ENCODE measurements around the gene EHHADH. TPM values are rescaled to one million over a fixed set of nuclear protein-coding genes. Genes with fewer than 3 reads are reported as not detected.
"Not testable (repeated sequence)": the region's sequence is repeated elsewhere in the genome, so short reads cannot be mapped to it uniquely, and the experiment has no call there.

EHHADH gene
- total RNA-seq, 1 donor from 2014 or later = 6.2 TPM

DNA sequence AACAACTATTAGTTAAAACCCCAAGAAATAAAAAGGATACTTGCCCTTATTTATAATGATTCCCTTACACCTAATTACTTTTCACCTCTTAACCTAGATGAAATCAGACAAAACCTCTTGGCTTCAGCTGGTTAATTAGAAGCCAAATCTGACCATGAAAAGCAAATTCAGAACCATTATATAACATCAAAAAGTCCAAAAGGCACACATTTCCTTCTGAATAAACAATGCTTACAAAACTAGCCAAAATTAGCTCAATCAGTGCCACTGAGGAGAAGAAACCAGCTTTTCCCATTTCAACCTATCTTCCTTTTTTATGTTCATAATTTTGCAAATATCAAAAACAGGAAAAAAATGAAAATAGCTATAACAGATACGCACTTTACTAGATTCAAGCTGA lies 3.2 kb downstream of the EHHADH start:
- DNase-seq (ENCODE audit: low spot score, unreplicated experiment) = no peak
- H3K36me3 Mint-ChIP-seq (ENCODE audit: insufficient read depth) = peaks cover 8% of the 10 kb centered on the region
- peaks cover 10% of the 10 kb centered on the region for H3K9me3 Mint-ChIP-seq (ENCODE audit: low read depth)
- TF ChIP-seq, protein P1, sequence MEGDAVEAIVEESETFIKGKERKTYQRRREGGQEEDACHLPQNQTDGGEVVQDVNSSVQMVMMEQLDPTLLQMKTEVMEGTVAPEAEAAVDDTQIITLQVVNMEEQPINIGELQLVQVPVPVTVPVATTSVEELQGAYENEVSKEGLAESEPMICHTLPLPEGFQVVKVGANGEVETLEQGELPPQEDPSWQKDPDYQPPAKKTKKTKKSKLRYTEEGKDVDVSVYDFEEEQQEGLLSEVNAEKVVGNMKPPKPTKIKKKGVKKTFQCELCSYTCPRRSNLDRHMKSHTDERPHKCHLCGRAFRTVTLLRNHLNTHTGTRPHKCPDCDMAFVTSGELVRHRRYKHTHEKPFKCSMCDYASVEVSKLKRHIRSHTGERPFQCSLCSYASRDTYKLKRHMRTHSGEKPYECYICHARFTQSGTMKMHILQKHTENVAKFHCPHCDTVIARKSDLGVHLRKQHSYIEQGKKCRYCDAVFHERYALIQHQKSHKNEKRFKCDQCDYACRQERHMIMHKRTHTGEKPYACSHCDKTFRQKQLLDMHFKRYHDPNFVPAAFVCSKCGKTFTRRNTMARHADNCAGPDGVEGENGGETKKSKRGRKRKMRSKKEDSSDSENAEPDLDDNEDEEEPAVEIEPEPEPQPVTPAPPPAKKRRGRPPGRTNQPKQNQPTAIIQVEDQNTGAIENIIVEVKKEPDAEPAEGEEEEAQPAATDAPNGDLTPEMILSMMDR (IDR thresholded peaks at IDR 0.05; ENCODE audit: unreplicated experiment) = no peak
- no peak overlapping the region for H3K4me3 Mint-ChIP-seq (ENCODE audit: low read depth)
- H3K4me1 Mint-ChIP-seq (ENCODE audit: low read depth) = peaks cover 27% of the 10 kb centered on the region
- H3K27me3 Mint-ChIP-seq = no peaks in the 10 kb centered on the region
- peak overlapping the region; percentile 74 for H3K27ac Mint-ChIP-seq

DNA sequence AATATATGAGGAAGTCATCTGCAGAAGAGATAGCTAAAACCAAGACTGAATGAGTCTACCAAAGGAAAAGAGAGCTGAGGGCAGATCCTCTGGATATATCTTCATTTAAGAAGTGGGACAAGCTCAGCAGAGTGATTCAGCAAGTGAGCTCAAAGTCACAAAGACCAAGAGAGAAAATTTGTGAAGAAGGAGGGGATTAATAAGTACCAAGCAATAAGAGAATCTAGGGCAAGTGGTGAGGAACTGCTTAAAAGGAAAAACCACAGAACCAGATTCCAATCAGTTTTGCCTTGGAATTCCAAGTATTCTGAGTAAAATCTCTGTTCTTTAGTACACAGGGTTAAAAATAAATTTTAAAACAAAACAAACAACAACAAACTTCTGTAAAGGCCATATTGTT lies 3.6 kb downstream of the EHHADH start:
- peaks cover 27% of the 10 kb centered on the region for H3K4me1 Mint-ChIP-seq (ENCODE audit: low read depth)
- no peaks in the 10 kb centered on the region for H3K27me3 Mint-ChIP-seq
- H3K36me3 Mint-ChIP-seq (ENCODE audit: insufficient read depth) = peaks cover 8% of the 10 kb centered on the region
- no peak overlapping the region for H3K4me3 Mint-ChIP-seq (ENCODE audit: low read depth)
- H3K27ac Mint-ChIP-seq = no peak overlapping the region
- peaks cover 10% of the 10 kb centered on the region for H3K9me3 Mint-ChIP-seq (ENCODE audit: low read depth)
- TF ChIP-seq, protein P1 (IDR thresholded peaks at IDR 0.05; ENCODE audit: unreplicated experiment) = no peak
- DNase-seq (ENCODE audit: low spot score, unreplicated experiment) = no peak

DNA sequence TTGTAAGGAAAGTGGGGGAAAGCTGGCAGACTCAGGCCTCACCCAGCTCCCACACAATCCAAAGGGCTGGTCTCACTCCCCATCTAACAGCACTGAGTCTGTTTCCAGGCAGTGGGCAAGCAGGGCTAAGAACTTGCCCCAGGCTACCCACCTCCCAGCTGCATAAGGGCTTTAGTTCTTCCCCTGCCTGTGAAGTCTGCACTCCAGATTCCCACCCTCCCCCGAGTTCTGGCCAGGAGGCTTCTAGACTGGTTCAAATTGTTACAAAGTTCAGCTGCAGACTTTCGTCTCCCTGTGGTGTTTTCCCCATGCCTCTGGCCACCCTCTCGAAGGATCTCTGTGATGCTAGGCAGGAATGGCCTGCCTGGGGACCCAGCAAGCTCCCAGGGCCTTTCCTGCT lies 11.2 kb downstream of the EHHADH start:
- DNase-seq (ENCODE audit: low spot score, unreplicated experiment) = no peak
- TF ChIP-seq, protein P1 (IDR thresholded peaks at IDR 0.05; ENCODE audit: unreplicated experiment) = no peak
- Mint-ChIP-seq H3K9me3 (ENCODE audit: low read depth) (peaks cover 56% of the 10 kb centered on the region), H3K27me3 (no peaks in the 10 kb centered on the region), H3K4me1 (ENCODE audit: low read depth) (no peaks in the 10 kb centered on the region), H3K27ac (no peak overlapping the region), H3K36me3 (ENCODE audit: insufficient read depth) (peaks cover 39% of the 10 kb centered on the region), H3K4me3 (ENCODE audit: low read depth) (no peak overlapping the region)

DNA sequence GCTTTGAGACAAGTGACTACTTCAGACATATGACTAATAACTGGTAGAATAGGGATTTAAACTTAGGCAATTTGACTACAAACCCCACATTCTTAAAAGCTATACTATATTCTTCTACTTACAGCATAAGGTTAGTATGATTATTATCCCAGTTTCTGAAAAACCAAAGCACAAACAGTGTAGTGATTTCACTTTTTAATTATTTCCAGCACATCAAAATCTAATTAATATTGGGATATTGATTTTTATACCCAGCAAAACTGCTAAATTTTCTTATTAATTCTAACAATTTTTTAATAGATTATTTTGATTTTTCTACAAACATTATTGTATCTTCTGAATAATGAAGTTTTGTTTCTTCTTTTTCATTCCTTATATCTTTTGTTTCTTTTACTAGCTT lies 16.9 kb downstream of the EHHADH start:
- Mint-ChIP-seq H3K4me3 (ENCODE audit: low read depth) (no peak overlapping the region), H3K9me3 (ENCODE audit: low read depth) (peaks cover 34% of the 10 kb centered on the region), H3K4me1 (ENCODE audit: low read depth) (no peaks in the 10 kb centered on the region), H3K36me3 (ENCODE audit: insufficient read depth) (peaks cover 18% of the 10 kb centered on the region), H3K27ac (no peak overlapping the region), H3K27me3 (no peaks in the 10 kb centered on the region)
- DNase-seq (ENCODE audit: low spot score, unreplicated experiment) = no peak
- TF ChIP-seq, protein P1 (IDR thresholded peaks at IDR 0.05; ENCODE audit: unreplicated experiment) = no peak

DNA sequence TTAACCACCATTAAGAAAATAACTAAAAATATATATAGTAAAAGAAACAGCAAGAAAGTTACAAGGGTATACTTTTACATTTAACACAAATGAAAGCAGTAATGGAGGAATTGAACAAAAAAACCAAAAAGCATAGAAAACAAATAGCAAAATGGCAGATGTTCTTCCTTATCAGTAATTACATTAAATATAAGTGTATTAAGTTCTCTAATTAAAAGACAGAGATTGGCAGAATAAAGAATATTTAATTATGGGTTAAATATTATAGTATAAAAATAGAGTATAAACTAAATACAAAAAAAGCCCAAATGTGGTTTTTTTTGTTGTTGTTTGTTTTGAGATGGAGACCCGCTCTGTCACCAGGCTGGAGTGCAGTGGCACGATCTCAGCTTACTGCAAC lies 20.5 kb downstream of the EHHADH start:
- no peak for DNase-seq (ENCODE audit: low spot score, unreplicated experiment)
- no peak overlapping the region for H3K4me3 Mint-ChIP-seq (ENCODE audit: low read depth)
- H3K27me3 Mint-ChIP-seq = no peaks in the 10 kb centered on the region
- no peaks in the 10 kb centered on the region for H3K4me1 Mint-ChIP-seq (ENCODE audit: low read depth)
- H3K9me3 Mint-ChIP-seq (ENCODE audit: low read depth) = peaks cover 13% of the 10 kb centered on the region
- H3K27ac Mint-ChIP-seq = no peak overlapping the region
- TF ChIP-seq, protein P1 (IDR thresholded peaks at IDR 0.05; ENCODE audit: unreplicated experiment) = no peak
- peaks cover 13% of the 10 kb centered on the region for H3K36me3 Mint-ChIP-seq (ENCODE audit: insufficient read depth)

DNA sequence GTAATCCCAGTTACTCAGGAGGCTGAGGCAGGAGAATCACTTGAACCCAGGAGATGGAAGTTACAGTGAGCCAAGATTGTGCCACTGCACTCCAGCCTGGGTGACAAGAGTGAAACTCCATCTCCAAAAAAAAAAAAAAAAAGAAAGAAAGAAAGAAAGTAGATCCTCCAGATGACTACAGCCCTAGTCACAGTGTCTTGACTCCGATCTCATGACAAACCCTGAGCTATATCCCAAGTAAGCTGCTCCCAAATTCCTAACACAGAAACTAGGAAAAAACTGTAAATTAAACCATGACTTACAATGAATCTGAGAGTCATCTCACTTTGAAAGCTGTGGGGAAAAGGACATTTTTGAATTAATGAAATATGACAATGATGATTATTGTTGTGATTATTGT lies 27.3 kb downstream of the EHHADH start:
- not testable (repeated sequence) for H3K4me1 Mint-ChIP-seq (ENCODE audit: low read depth); H3K27ac Mint-ChIP-seq; DNase-seq (ENCODE audit: low spot score, unreplicated experiment); H3K4me3 Mint-ChIP-seq (ENCODE audit: low read depth); H3K9me3 Mint-ChIP-seq (ENCODE audit: low read depth); H3K36me3 Mint-ChIP-seq (ENCODE audit: insufficient read depth); H3K27me3 Mint-ChIP-seq
